ENCODE data around the gene NEMP1. TPM values are rescaled to one million over a fixed set of nuclear protein-coding genes. Genes with fewer than 3 reads are reported as not detected.

Gene NEMP1
- total RNA-seq, 2 experiments from 2014 or later, result 76.1 to 80.6 TPM

GRCh38 chr12:57066245-57066644, 12.3 kb downstream of the NEMP1 start:
- Mint-ChIP-seq H3K4me3 (no peak overlapping the region), H3K4me1 (ENCODE audit: low read depth) (peaks cover 77% of the 10 kb centered on the region), H3K27ac (peak overlapping the region; percentile 90), H3K36me3 (ENCODE audit: low read depth) (peaks cover 77% of the 10 kb centered on the region), H3K27me3 (no peaks in the 10 kb centered on the region), H3K9me3 (peaks cover 4% of the 10 kb centered on the region)
- POLR2A ChIA-PET, result interaction anchor here (0.6 to 5.4 kb wide), 12 partner anchors 10 to 79 kb away, joined by 3 to 58 read pairs (median 6); partner anchors contain the start of genes NAB2, NEMP1 and STAT6
- ATAC-seq, result no peak
- intact Hi-C loops (cut with micrococcal nuclease), result loop anchor here (10.0 kb wide), 1 partner anchor 381 kb away; the partner anchor contains the start of gene PTGES3
- CTCF ChIA-PET, result interaction anchor here (0.9 to 6.0 kb wide), 13 partner anchors 13 to 309 kb away, joined by 3 to 61 read pairs (median 5); partner anchors contain the start of genes NAB2, NEMP1, SHMT2 and STAT6
- DNase-seq, result no peak
- TF ChIP-seq, protein P1, sequence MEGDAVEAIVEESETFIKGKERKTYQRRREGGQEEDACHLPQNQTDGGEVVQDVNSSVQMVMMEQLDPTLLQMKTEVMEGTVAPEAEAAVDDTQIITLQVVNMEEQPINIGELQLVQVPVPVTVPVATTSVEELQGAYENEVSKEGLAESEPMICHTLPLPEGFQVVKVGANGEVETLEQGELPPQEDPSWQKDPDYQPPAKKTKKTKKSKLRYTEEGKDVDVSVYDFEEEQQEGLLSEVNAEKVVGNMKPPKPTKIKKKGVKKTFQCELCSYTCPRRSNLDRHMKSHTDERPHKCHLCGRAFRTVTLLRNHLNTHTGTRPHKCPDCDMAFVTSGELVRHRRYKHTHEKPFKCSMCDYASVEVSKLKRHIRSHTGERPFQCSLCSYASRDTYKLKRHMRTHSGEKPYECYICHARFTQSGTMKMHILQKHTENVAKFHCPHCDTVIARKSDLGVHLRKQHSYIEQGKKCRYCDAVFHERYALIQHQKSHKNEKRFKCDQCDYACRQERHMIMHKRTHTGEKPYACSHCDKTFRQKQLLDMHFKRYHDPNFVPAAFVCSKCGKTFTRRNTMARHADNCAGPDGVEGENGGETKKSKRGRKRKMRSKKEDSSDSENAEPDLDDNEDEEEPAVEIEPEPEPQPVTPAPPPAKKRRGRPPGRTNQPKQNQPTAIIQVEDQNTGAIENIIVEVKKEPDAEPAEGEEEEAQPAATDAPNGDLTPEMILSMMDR (IDR thresholded peaks at IDR 0.05), result no peak

- POLR2A ChIA-PET, result interaction anchor here (0.6 to 5.4 kb wide), 5 partner anchors 16 to 141 kb away, joined by 3 to 58 read pairs (median 3); partner anchors contain the start of gene STAT6
- H3K4me1 Mint-ChIP-seq (ENCODE audit: low read depth), result peaks cover 63% of the 10 kb centered on the region
Observed at GRCh38 chr12:57063991-57064685, 14.5 kb downstream of the NEMP1 start.

DNA sequence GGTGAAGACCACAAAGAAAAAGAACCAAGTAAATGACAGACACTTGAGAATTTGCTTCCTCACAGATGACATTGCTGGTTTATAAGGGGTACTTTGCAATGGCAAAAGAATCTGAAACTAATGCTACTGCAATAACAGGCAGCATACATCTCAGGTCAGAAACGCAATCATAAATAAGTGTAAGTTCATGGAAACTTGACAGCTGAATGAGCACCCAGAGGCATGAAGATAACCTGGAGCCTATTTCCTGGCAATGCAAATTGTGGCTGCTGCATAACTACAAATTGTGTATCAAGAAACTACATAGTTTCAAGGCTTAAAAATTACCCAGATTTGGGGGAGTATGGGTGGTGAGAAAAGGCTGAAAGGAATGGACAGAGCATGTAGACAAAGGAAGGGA, 20.1 kb downstream of the NEMP1 start:
- H3K9me3 Mint-ChIP-seq, result no peaks in the 10 kb centered on the region
- ATAC-seq (no peak), DNase-seq (no peak)
- H3K4me1 Mint-ChIP-seq (ENCODE audit: low read depth), result peaks cover 42% of the 10 kb centered on the region
- ChIA-PET CTCF (interaction anchor here (0.8 to 5.6 kb wide), 8 partner anchors 8 to 56 kb away, joined by 3 to 66 read pairs (median 3); partner anchors contain the start of genes MYO1A and STAT6), POLR2A (interaction anchor here (1.2 to 1.9 kb wide), 3 partner anchors 11 to 54 kb away, joined by 4 to 7 read pairs (median 4); partner anchors contain the start of gene NEMP1)
- H3K4me3 Mint-ChIP-seq, result no peak overlapping the region
- H3K27ac Mint-ChIP-seq, result peak overlapping the region; percentile 60
- H3K27me3 Mint-ChIP-seq, result no peaks in the 10 kb centered on the region
- H3K36me3 Mint-ChIP-seq (ENCODE audit: low read depth), result peaks cover 73% of the 10 kb centered on the region
- intact Hi-C loops (cut with micrococcal nuclease), result no loop called here
- TF ChIP-seq, protein P1 (IDR thresholded peaks at IDR 0.05), result no peak

More at GRCh38 chr12:57063991-57064685, 14.5 kb downstream of the NEMP1 start:
- TF ChIP-seq, protein P1 (IDR thresholded peaks at IDR 0.05), result no peak
- ATAC-seq (peak; percentile 83), DNase-seq (peak; percentile 86)
- Mint-ChIP-seq H3K9me3 (peaks cover 4% of the 10 kb centered on the region), H3K27me3 (no peaks in the 10 kb centered on the region), H3K27ac (peak overlapping the region; percentile 90), H3K4me3 (peak overlapping the region; percentile 67), H3K36me3 (ENCODE audit: low read depth) (peaks cover 74% of the 10 kb centered on the region)
- CTCF ChIA-PET, result interaction anchor here (1.7 to 6.0 kb wide), 14 partner anchors 11 to 119 kb away, joined by 4 to 66 read pairs (median 14); partner anchors contain the start of genes MYO1A, NAB2, NEMP1 and STAT6
- intact Hi-C loops (cut with micrococcal nuclease), result loop anchor here (2.0 to 10.0 kb wide), 2 partner anchors 47 to 379 kb away; partner anchors contain the start of genes PTGES3 and STAT6

DNA sequence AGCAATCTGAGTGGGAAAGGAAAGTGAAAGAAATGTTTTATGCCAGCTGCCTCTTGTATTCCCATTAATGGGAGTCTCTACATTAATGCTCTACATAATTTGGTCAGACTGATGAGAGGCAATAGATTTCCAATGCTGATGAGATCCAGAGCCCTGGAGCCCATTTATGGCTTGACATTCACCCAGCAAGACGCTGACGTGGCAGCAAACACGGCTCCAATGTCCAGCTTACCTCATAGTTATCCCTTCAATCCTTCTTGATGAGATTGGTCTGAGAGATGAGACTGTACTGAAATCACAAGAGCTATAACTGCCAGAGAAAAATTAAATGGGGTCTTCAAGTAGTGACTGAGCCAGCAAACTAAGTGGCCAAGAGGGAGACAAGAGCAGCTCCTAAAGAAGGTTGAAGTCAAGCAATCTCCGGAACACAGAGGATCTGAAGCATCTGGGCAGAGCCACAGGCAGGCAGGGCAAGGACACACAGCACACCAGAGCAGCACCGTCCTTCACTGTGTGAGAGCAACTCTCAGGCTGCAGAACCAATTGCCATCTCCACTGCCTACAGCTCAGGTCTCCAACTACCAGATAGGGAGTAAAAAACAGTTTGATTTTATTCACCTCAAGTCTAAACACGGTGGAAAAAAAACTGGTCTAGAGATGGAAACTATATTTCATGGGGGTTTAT, 21.4 kb downstream of the NEMP1 start:
- ATAC-seq (no peak), DNase-seq (no peak)
- ChIA-PET CTCF (interaction anchor here (0.9 to 2.1 kb wide), 11 partner anchors 11 to 70 kb away, joined by 3 to 11 read pairs (median 4); partner anchors contain the start of gene ZBTB39), POLR2A (interaction anchor here (1.5 to 1.9 kb wide), 2 partner anchors 9 to 53 kb away, joined by 5 to 7 read pairs; no protein-coding TSS in a partner anchor)
- Mint-ChIP-seq H3K36me3 (ENCODE audit: low read depth) (peaks cover 71% of the 10 kb centered on the region), H3K27ac (peak overlapping the region; percentile 6), H3K9me3 (no peaks in the 10 kb centered on the region), H3K4me1 (ENCODE audit: low read depth) (peaks cover 32% of the 10 kb centered on the region), H3K27me3 (no peaks in the 10 kb centered on the region), H3K4me3 (no peak overlapping the region)
- intact Hi-C loops (cut with micrococcal nuclease), result no loop called here
- TF ChIP-seq, protein P1 (IDR thresholded peaks at IDR 0.05), result no peak
